PFSK-1 (cell line): ENCODE results near the gene TNRC6A.

Experiments
- POLR2AphosphoS5 ChIP-seq: IDR thresholded peaks from 2 replicates; pipeline ENCODE4 v1.6.1; 2012; ENCODE audit warnings: low read depth, mild to moderate bottlenecking, control low read depth, low read length, moderate library complexity
- TAF1 ChIP-seq: IDR thresholded peaks from 2 replicates; pipeline ENCODE4 v1.6.1; 2012; ENCODE audit warnings: low read length, control low read depth, borderline replicate concordance; ENCODE audit not compliant: insufficient read depth

DNA sequence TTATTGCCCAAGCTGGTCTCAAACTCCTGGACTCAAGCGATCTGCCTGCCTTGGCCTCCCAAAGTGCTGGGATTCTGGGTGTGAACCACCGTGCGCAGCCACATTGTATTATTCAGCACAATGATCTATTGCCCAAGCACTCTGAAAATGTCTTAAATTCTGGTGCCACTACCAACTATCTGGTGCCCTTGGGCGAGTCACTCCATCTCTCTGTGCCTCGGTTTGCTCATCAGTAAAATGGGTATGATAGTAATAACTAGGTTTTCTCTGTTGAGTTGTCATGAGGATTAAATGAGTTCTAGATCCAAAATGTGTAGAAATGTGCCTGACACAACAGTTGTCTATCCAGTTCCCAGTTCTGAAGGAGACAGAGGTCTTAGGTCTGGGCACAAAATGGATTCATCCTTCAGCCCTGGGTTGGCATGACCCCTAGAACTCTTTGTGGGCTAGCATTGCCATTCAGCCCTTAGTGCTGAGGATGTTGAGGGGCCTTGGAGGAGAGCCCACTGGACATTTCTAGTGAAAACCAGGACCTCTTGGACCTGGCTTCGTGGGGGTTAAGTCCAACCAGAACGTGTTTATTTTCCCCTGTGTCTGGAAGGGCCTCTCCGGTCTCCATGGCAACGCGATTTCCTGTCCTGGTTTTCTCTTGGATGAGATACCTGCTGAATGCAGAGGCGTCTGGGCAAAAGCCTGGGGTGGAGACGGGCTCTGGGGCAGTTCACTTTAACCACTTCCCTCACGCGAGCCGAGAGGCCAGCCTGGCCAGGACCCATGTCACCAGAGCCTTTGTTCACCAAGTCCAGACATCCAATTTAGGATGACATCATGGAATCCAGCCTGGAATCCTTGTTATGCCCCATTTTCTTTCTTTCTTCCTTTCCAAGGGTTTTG is 43.7 kb upstream of the TNRC6A start:
- TF ChIP-seq POLR2AphosphoS5 (no peak), TAF1 (no peak)
